GM21447 (cell line): ENCODE results near the gene DDX54.

Experiments
- ATAC-seq: cut with Tn5 transposase; IDR thresholded peaks from one replicate; pipeline ENCODE4 v1.9.1; 2021; ENCODE audit not compliant: unreplicated experiment

Gene DDX54

GRCh38 chr12:113165521-113166450 is 19.5 kb downstream of the DDX54 start:
- no peak for ATAC-seq

- no peak for ATAC-seq
These were observed 21.3 kb downstream of the DDX54 start for GRCh38 chr12:113164014-113164413.

DNA sequence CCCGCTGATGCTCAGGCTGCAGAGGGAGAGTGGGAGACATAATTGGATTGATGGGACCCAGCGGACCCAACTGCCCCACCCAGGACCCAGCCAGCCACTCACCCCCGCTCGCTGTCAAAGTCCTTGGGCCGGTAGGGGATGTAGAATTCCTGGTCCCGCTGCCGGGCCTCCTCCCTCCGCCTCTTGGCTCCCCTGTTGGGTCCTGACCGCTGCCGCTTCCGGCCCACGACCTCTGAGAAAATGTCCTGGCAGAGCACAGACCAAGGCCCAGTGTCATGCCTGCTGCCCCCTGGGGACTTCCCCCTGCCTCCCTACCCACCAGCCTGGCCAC is 22.3 kb downstream of the DDX54 start:
- no peak for ATAC-seq

- ATAC-seq: no peak
These were observed 22.9 kb downstream of the DDX54 start for GRCh38 chr12:113162102-113163029.

DNA sequence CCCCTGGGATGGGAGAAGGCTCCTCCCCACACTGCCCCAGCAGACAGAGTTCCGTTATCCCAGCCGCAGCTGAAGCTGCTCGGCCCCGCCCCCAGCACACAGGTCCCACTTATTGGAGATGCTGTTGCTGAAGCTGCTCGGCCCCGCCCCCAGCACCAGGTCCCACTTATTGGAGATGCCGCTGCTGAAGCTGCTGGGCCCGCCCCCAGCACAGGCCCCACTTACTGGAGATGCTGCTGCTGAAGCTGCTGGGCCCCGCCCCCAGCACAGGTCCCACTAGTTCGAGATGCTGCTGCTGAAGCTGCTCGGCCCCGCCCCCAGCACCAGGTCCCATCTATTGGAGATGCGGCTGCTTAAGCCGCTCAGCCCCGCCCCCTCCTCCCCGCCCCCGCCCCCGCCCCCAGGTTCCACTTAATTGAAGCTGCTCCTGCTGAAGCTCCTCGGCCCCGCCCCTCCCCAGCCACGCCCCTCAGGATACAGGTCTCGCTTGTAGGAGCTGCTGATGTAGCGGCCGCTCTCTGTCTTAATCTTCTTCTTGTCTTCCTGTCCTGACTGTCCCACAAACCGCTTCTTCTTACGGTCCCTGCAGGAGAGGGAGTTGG is 23.8 kb downstream of the DDX54 start:
- ATAC-seq: no peak

GRCh38 chr12:113159937-113160336 is 25.3 kb downstream of the DDX54 start:
- ATAC-seq: no peak

DNA sequence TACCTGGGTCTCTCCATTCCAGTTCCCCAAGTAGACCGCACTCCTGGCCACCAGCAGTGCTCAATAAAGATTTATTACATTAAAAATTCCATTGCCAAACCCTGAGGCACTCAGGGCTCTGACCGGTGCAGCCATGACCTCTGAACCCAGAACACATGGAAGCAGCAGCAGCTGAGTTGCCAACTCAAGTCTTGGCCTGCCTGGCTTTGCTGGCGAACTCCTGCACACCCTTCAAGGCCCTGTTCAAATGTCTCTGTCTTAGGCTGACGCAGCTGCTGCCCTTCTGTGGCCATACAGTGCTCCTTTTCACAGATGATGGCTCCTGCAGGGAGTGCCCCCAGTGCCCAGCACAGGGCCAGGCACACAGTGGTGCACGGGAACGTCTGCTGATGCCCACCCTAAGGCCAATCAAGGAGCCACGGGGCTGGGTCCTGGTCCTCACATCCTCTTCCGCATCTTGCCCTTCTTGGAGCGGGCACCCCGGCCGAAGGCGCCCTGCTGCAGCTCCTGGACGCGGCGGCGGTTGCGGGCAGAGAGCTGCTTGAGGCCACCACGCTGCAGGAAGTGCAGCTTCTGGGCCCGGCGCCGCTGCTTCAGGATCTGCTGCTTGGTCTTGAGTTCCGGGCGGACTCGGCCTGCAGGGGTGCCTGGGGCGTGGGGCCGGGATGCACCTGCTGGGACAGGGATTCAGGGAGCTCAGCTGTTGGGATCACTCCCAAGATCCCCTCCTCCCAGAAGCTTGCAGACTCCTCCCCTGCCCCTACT is 26.7 kb downstream of the DDX54 start:
- ATAC-seq: no peak

DNA sequence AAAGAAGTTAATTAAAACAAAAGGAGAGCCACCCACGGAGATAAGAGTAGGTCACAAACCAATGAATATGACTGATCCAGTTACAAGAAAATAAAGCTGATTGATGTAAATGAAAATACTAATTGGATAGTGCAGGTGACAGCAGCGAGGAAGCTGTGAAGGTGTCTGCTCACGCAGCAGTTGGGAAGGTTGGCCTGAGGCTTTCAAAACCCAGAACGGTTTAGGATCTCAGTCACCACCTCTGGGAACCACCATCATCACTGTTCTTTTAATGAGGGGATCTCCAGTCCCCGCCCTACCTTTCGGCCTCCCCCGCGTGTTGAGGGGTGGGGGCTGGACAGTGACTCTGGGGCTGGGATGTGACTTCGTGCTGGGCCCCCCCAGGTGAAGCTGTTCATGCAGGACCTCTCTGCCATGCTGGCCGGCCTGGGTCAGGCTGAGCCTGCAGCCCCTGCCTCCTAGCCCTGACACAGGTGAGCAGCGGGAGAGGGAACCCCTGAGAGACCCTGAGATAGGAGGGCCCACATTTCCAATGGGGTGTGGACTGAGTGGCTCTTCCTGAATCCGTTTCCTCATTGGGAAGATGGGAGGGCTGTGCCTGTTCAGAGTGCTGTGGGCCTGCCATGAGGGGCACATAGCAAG is 27.9 kb downstream of the DDX54 start:
- ATAC-seq: no peak

GRCh38 chr12:113155646-113156045 is 29.6 kb downstream of the DDX54 start:
- no peak for ATAC-seq

- ATAC-seq: no peak
These were observed 30.2 kb downstream of the DDX54 start for GRCh38 chr12:113155060-113155459.

DNA sequence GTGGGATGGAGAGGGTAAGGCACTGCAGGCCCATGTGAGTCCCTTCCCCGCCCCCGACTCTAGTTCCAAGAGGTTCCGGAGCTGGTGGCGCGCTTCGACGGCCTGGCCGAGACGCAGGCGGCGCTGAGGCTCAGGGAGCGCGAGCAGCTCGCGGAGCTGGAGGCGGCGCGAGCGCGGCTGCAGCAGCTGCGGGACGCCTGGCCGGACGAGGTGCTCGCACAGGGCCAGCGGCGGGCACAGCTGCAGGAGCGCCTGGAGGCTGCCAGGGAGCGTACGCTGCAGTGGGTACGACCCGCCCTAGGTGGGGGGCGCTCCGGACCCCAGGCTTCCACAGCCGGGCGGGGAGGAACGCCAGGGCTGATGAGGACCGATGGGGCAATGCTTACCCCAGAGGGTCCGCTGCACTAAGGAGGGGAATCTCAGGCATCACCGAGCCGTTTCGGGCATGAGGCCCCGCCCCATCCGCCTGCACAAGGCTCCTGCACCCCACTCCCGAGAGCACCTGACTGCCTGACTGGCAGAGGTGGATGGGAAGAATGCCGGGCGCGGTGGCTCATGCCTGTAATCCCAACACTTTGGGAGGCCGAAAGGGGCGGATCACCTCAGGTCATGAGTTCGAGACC is 30.8 kb downstream of the DDX54 start:
- ATAC-seq: no peak

DNA sequence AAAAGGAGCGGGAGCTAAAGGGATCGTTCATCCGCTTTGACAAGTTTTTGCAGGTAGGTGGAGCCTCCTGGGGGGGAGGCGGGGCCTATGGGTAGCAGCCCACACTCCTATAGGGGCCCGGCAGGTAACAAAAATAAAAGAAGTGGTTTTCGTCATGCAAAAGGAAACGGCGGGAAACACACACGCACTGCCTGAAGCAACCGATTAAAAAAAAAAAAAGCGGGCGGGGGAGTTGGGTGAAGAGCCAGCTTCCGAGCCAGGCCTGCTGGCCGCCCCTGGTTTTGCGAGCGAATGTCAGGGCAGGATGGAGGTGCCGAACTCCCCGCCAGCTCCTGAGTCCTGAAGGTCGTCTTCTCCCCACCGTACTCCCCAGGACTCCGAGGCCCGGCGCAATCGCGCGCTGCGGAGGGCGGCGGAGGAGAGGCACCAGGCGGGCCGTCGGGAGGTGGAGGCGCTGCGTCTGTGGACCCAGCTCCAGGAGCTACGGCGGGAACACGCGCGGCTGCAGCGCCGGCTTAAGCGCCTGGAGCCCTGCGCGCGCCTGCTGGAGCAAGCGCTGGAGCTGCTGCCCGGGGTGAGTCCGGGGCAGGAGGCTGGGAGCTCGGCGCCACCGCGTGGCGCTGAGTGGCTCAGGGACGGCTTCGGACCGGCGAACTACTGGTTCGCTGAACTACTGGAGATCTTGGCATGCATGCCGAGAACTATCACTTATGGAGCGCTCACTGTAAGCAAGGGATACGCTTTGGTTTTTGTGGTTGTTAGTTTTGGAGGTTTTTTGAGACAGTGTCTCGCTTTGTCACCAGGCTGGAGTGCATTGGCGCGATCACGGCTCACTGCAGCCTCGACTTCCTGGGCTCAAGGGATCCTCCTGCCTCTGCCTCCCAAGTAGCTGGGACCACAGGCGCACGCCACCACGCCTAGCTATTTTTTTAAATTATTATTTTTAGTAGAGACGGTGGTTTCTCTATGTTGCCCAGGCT is 32.2 kb downstream of the DDX54 start:
- ATAC-seq: peak; percentile 61

- no peak for ATAC-seq
These were observed 33.0 kb downstream of the DDX54 start for GRCh38 chr12:113152196-113152834.

- ATAC-seq: no peak
These were observed 33.6 kb downstream of the DDX54 start for GRCh38 chr12:113151655-113152054.

GRCh38 chr12:113149361-113150150 is 35.7 kb downstream of the DDX54 start, which contains the start of gene CFAP73:
Gene CFAP73, plus strand, starts transcription at chr12:113149724. Its CDS starts 134 bp downstream, at chr12:113149858.
- ATAC-seq: no peak

- ATAC-seq: no peak
These were observed 38.3 kb downstream of the DDX54 start for GRCh38 chr12:113146999-113147398.
